HEK293 (cell line): Measurements from ENCODE around the gene UGT1A3.

Experiments
- CTCF ChIP-seq: fragments of 450-650 bp; formaldehyde crosslinking; IDR thresholded peaks from 2 replicates; pipeline ENCODE4 v1.5.1; 2016; ENCODE audit warnings: missing biosample characterization, missing genetic modification characterization
- ZNF2 ChIP-seq: fragments of 450-650 bp; formaldehyde crosslinking; IDR thresholded peaks from 2 replicates; pipeline ENCODE4 v1.5.1; 2016; ENCODE audit warnings: missing biosample characterization, missing genetic modification characterization
- ZNF211 ChIP-seq: fragments of 450-650 bp; formaldehyde crosslinking; IDR thresholded peaks from 2 replicates; pipeline ENCODE4 v1.5.1; 2016; ENCODE audit warnings: low read depth, missing biosample characterization, missing genetic modification characterization
- ZNF223 ChIP-seq: fragments of 450-650 bp; formaldehyde crosslinking; IDR thresholded peaks from 2 replicates; pipeline ENCODE4 v1.5.1; 2016; ENCODE audit warnings: missing biosample characterization, missing genetic modification characterization
- ZNF398 ChIP-seq: fragments of 450-650 bp; formaldehyde crosslinking; IDR thresholded peaks from 2 replicates; pipeline ENCODE4 v1.5.1; 2017; ENCODE audit warnings: missing biosample characterization, missing genetic modification characterization
- ZNF530 ChIP-seq: fragments of 450-650 bp; formaldehyde crosslinking; IDR thresholded peaks from 2 replicates; pipeline ENCODE4 v1.5.1; 2016; ENCODE audit warnings: low read depth, missing biosample characterization, missing genetic modification characterization
- ZNF555 ChIP-seq: fragments of 450-650 bp; formaldehyde crosslinking; conservative IDR thresholded peaks from 2 replicates; pipeline ENCODE4 v1.5.1; 2017; ENCODE audit warnings: missing biosample characterization, mild to moderate bottlenecking, missing genetic modification characterization, inconsistent platforms
- ZNF600 ChIP-seq: fragments of 450-650 bp; formaldehyde crosslinking; IDR thresholded peaks from 2 replicates; pipeline ENCODE4 v1.5.1; 2016; ENCODE audit warnings: missing biosample characterization, missing genetic modification characterization
- ZNF623 ChIP-seq: fragments of 450-650 bp; formaldehyde crosslinking; IDR thresholded peaks from 2 replicates; pipeline ENCODE4 v1.5.1; 2016; ENCODE audit warnings: missing biosample characterization, missing genetic modification characterization

GRCh38 chr2:233822101-233822771 is 93.4 kb downstream of the UGT1A3 start:
- TF ChIP-seq ZNF2 (tag by site-specific recombination) (no peak), ZNF223 (tag by site-specific recombination) (no peak), ZNF211 (tag by site-specific recombination) (no peak), ZNF530 (tag by site-specific recombination) (no peak), ZNF398 (tag by site-specific recombination) (no peak), CTCF (tag by site-specific recombination) (no peak), ZNF623 (tag by site-specific recombination) (no peak), ZNF555 (tag by site-specific recombination) (no peak), ZNF600 (tag by site-specific recombination) (no peak)
